ENCODE measurements around the gene AP3B1. TPM values are rescaled to one million over a fixed set of nuclear protein-coding genes. Genes with fewer than 3 reads are reported as not detected.

The AP3B1 gene
- total RNA-seq, 6 donors from 2014 or later: 25.7 to 66.9 (median 37.8) TPM

DNA sequence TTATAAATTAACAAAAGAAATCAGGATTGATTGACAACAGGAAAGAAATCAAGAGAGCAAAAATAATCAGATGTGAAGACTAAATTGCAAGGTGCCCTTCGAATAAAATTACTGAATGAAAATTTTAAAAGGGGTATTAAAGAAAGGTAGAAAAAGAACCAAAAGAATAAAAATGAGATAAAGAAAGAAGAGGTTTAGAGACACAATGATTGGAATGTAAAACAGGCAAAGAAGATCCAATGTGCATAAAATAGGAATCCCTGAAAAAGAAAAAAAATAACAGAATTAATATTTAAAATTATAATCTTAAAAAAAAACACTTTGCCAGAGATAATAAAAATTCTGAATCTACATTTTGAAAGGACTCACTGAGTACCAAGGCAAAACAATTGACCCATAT lies 73.0 kb downstream of the AP3B1 start:
- H3K27me3 ChIP-seq: no peaks in the 10 kb centered on the region
- DNase-seq (no peak), ATAC-seq (ENCODE audit: low FRiP score in 2 of 2) (no peak)
- no peaks in the 10 kb centered on the region for H3K4me1 ChIP-seq
- 89 to 96% methylated on average over 1 of the region's 1 CpG for WGBS, 2 donors
- TF ChIP-seq, protein P1, sequence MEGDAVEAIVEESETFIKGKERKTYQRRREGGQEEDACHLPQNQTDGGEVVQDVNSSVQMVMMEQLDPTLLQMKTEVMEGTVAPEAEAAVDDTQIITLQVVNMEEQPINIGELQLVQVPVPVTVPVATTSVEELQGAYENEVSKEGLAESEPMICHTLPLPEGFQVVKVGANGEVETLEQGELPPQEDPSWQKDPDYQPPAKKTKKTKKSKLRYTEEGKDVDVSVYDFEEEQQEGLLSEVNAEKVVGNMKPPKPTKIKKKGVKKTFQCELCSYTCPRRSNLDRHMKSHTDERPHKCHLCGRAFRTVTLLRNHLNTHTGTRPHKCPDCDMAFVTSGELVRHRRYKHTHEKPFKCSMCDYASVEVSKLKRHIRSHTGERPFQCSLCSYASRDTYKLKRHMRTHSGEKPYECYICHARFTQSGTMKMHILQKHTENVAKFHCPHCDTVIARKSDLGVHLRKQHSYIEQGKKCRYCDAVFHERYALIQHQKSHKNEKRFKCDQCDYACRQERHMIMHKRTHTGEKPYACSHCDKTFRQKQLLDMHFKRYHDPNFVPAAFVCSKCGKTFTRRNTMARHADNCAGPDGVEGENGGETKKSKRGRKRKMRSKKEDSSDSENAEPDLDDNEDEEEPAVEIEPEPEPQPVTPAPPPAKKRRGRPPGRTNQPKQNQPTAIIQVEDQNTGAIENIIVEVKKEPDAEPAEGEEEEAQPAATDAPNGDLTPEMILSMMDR (IDR thresholded peaks at IDR 0.05): no peak
- no peak for TF ChIP-seq POLR2A (IDR thresholded peaks at IDR 0.05)
- no peak for TF ChIP-seq EP300 (IDR thresholded peaks at IDR 0.05)
- TF ChIP-seq POLR2AphosphoS5 (IDR thresholded peaks at IDR 0.05): no peak
- peaks cover 0 to 20% (median 6%) of the 10 kb centered on the region in 4 donors for H3K36me3 ChIP-seq
- no peak overlapping the region for H3K4me3 ChIP-seq
- no peak overlapping the region for H3K27ac ChIP-seq
- peaks cover 0 to 4% (median 0%) of the 10 kb centered on the region in 4 donors for H3K9me3 ChIP-seq

DNA sequence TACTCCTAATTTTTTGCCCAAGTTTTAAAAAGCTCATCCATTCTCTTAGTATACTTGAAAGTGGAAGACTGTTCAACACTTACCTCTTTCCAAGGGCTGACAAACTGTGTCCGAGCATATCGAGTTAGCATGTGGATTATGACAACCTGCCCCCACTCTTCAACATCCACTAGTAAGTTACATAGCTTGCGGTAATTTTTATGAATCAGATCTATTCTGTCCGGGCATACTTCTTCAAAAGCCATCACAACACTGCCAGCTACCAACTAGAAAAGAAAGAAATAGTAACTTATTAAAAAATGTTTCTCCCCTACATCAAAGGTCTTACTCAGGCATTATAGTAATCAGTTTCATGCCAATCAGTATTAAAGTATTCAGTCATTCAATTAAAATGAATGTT lies 78.5 kb downstream of the AP3B1 start:
- H3K4me1 ChIP-seq: no peaks in the 10 kb centered on the region
- H3K9me3 ChIP-seq: no peaks in the 10 kb centered on the region
- TF ChIP-seq, protein P1 (IDR thresholded peaks at IDR 0.05): no peak
- TF ChIP-seq EP300 (IDR thresholded peaks at IDR 0.05) (no peak), POLR2A (IDR thresholded peaks at IDR 0.05) (no peak), POLR2AphosphoS5 (IDR thresholded peaks at IDR 0.05) (no peak)
- H3K4me3 ChIP-seq: no peak overlapping the region
- ATAC-seq (ENCODE audit: low FRiP score in 2 of 2) (no peak), DNase-seq (no peak)
- no peak overlapping the region for H3K27ac ChIP-seq
- 98% methylated on average over 4 of the region's 4 CpGs for WGBS, 2 donors
- H3K27me3 ChIP-seq: no peaks in the 10 kb centered on the region
- H3K36me3 ChIP-seq: peaks cover 0 to 21% (median 0%) of the 10 kb centered on the region in 4 donors

DNA sequence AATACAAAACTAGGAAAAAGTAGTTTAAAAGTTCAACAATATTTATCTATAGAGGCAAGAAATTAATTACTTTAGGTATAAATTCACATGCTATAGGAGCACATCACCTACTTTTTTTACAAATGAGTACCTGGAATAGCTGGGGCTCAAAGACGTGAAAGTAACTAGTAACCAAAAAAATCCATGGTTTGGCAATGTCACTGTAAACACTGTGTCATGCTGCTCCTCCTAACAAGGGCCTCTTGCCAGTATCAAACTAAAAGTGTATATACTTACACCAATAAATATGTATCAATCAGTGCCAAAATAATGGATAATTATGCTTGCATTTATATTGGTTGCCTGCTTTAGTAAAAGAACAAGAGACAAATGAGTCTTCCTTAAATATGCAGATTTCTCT lies 78.9 kb downstream of the AP3B1 start:
- WGBS, 2 donors: 78 to 86% methylated on average over 1 of the region's 1 CpG
- no peaks in the 10 kb centered on the region for H3K27me3 ChIP-seq
- H3K36me3 ChIP-seq: peaks cover 0 to 20% (median 0%) of the 10 kb centered on the region in 4 donors
- H3K27ac ChIP-seq: no peak overlapping the region
- DNase-seq (no peak), ATAC-seq (ENCODE audit: low FRiP score in 2 of 2) (no peak)
- H3K4me3 ChIP-seq: no peak overlapping the region
- no peaks in the 10 kb centered on the region for H3K4me1 ChIP-seq
- no peak for TF ChIP-seq POLR2AphosphoS5 (IDR thresholded peaks at IDR 0.05)
- no peak for TF ChIP-seq EP300 (IDR thresholded peaks at IDR 0.05)
- no peak for TF ChIP-seq POLR2A (IDR thresholded peaks at IDR 0.05)
- TF ChIP-seq, protein P1 (IDR thresholded peaks at IDR 0.05): no peak
- H3K9me3 ChIP-seq: no peaks in the 10 kb centered on the region

DNA sequence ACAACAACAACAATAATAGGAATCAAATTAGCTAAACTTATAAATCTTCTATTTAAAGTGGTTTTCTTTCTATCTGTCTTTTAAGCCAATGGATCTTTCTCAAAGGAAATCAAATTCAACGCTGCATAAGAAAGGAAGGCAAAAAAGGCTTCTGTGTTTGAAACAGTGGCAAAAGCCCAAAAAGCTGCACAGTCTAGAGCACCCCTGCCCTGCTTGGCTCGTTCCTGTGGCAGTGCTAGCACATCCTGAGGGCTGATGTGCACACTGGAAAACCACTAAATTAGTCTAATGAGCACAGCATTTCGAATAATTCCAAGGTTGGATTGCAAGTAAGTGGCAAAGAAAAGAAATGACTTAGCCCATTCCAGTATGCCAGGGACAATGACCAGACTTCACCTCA lies 80.7 kb downstream of the AP3B1 start:
- H3K27ac ChIP-seq: no peak overlapping the region
- no peaks in the 10 kb centered on the region for H3K4me1 ChIP-seq
- H3K27me3 ChIP-seq: no peaks in the 10 kb centered on the region
- 97 to 99% methylated on average over 3 of the region's 3 CpGs for WGBS, 2 donors
- DNase-seq: no peak
- H3K4me3 ChIP-seq: no peak overlapping the region
- peaks cover 0 to 20% (median 0%) of the 10 kb centered on the region in 4 donors for H3K36me3 ChIP-seq
- no peak for ATAC-seq (ENCODE audit: low FRiP score in 2 of 2)
- H3K9me3 ChIP-seq: no peaks in the 10 kb centered on the region
- no peak for TF ChIP-seq EP300 (IDR thresholded peaks at IDR 0.05)
- TF ChIP-seq, protein P1 (IDR thresholded peaks at IDR 0.05): no peak
- TF ChIP-seq POLR2A (IDR thresholded peaks at IDR 0.05): no peak
- no peak for TF ChIP-seq POLR2AphosphoS5 (IDR thresholded peaks at IDR 0.05)

DNA sequence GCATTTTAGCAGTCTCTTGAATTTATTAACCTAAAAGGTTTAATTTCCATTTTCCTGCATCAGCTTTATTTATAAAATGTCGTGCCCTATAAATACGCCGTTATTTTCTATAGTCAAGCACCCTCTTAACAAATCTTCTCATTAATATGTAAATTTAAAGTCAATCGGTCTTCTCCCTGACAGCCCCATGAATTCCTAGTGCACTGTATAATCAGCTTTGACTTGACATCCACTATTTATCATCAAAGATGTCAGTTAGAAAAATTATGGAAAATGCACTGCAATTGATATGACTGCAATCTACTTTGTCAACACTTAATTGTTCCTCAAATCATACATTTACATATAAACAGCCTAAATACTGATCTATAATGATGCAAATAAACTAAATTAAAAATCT lies 83.4 kb downstream of the AP3B1 start:
- no peaks in the 10 kb centered on the region for H3K9me3 ChIP-seq
- H3K4me3 ChIP-seq: no peak overlapping the region
- TF ChIP-seq EP300 (IDR thresholded peaks at IDR 0.05) (no peak), POLR2AphosphoS5 (IDR thresholded peaks at IDR 0.05) (no peak), POLR2A (IDR thresholded peaks at IDR 0.05) (no peak)
- TF ChIP-seq, protein P1 (IDR thresholded peaks at IDR 0.05): no peak
- no peak overlapping the region for H3K27ac ChIP-seq
- ATAC-seq (ENCODE audit: low FRiP score in 2 of 2): no peak
- H3K36me3 ChIP-seq: peaks cover 0 to 30% (median 2%) of the 10 kb centered on the region in 4 donors
- DNase-seq: no peak
- no peaks in the 10 kb centered on the region for H3K27me3 ChIP-seq
- WGBS, 2 donors: 80 to 95% methylated on average over 4 of the region's 4 CpGs
- H3K4me1 ChIP-seq: no peaks in the 10 kb centered on the region

All from upper lobe of left lung (tissue), 6 donors.